Epithelial cell of prostate (primary cell): ENCODE measurements around the gene C12orf56.

ENCODE experiments used
- DNase-seq: peaks from one replicate; pipeline ENCODE4 v3.0.0-alpha.2; 2011; ENCODE audit warnings: low read depth, low spot score
- H3K27ac ChIP-seq: fragments of 450-650 bp; 2 replicates; pipeline ENCODE4 v1.5.1; 2017; ENCODE audit warnings: mild to moderate bottlenecking

The C12orf56 gene, protein sequence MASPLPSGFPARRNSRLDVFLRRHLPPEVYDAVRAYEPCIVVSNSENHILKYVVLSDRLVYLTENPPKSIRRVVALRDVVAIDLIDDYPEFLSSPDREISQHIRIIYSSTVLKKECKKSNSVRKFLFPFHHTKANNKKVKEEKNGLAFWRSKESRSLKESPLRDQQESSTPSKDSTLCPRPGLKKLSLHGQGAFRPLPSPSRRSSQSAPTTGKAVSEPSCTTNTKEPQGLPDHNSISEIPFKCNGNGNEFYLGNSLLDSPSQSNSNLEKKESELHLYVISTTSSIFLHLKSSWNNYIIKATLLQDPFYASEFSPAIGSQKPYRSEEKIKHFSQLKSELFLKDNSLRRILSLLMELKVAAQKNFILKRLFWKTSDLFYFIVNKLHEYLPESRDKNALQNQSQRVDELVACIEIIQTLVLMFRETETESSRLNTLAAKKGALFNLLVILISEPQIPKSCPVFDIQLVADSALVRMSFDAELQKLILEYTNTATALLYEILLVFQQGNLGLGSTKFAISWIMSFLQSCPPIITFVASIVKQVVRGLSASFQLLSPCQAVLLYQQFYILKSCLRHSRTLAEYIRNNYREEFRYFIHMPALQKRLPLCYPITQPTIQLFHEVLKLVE

DNA sequence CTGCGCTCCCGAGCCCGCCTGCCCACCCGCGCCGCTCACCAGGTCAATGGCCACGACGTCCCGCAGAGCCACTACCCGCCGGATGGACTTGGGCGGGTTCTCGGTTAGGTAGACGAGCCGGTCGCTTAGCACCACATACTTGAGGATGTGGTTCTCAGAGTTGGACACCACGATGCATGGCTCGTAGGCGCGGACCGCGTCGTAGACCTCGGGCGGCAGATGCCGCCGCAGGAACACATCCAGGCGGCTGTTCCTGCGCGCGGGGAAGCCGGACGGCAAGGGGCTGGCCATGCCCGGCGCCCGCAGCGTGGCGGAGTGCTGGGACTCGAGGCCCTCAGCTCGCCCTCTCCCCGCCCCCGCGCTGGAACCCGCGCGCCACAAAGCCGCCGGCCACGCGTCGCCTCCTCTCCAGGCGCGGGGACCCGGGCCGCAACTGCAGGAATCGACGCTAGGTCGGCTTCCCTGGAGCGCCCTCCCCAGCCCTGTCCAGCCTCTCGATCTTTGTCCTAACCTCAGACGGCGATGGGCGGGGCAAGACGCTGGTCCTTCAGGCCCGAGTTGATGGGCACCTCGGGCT lies at the start of gene C12orf56:
Gene C12orf56 (minus strand): TSS at position 484 of the 577 bp plus-strand sequence. CDS start 193 bp downstream, at position 291.
- H3K27ac ChIP-seq: no peak within 1 kb of the TSS
- DNase-seq: no peak

DNA sequence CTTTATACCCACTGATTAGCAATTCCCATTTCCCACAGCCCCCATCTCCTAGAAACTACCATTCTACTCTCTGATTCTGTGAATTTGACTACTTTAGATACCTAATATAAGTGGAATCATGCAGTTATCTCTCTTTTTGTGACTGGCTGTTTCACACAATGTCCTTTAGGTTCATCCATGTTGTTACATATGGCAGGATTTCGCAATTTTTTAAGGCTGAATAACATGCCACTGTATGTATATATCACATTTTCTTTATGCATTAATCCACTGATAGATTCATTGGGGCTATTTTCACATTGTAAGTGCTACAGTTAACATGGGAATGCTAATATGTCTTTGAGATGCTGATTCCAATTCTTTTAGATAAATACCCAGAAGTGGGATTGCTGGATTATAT lies 49.5 kb upstream of the C12orf56 start:
- no peak overlapping the region for H3K27ac ChIP-seq
- DNase-seq: no peak

DNA sequence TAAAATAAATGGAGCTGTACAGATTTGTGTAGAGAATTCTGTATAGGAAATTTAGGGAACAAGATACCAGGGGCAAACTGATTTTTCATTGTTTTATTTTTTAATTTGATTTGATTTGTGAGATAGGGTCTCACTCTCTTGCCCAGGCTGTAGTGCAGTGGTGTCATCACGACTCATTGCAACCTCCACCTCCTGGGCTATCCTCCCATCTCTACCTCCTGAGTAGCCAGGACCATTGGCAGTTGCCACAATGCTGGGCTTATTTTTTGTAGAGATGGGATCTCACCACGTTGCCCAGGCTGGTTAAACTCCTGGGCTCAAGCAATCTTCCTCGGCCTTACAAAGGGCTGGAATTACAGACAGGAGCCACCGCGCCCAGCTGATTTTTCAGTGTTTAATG lies 43.4 kb upstream of the C12orf56 start:
- H3K27ac ChIP-seq: no peak overlapping the region
- no peak for DNase-seq

DNA sequence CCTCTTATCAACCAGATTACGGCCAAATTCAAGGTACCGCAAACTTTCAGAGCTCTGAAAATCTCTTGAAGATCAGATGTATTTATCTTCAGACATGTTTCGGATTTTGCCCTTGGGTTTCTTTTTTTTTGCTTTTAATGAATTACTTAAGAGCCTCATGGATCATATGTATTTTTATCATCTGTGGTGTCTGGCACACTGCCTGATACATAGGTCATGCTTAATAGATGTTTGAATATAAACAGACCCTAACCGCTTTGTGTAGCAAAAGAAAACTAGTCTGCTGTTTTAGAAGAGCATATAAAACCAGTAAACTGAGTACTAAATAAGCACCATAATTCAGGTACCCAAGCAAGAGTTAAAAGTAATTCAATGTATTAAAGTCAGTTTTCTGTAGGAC lies 41.2 kb upstream of the C12orf56 start:
- no peak for DNase-seq
- H3K27ac ChIP-seq: no peak overlapping the region

DNA sequence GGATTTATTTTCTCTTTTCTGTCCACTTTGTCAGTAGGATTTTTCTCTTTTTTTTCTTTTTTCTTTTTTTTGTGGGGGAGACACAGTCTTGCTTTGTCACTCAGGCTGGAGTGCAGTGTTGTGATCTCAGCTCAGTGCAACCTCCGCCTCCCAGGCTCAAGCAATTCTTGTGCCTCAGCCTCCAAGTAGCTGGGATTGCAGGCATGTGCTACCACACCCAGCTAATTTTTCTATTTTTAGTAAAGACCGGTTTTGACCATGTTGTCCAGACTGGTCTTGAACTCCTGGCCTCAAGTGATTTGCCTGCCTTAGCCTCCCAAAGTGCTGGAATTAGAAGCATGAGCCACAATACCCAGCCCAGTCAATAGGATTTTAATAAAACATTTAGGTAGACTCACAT lies 40.3 kb upstream of the C12orf56 start:
- no peak overlapping the region for H3K27ac ChIP-seq
- no peak for DNase-seq

DNA sequence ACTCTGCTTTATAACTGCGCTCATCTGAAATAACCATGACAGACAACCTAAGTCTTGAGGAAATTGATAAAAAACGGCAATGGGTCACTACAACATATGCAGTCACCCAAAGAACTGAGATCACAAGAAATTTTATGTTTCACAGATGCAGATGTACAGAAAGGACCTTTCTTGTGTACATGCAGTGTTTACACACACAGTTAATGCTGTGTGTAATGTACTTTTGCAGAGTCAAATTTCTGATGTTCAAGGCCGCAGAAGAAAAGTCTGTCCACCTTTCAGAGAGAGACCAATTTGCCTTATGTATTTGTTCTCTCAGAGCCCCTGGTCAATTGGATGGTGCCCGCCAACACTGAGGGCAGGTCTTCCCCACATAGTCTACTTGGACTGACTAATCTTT lies 38.4 kb upstream of the C12orf56 start:
- DNase-seq: no peak
- no peak overlapping the region for H3K27ac ChIP-seq

DNA sequence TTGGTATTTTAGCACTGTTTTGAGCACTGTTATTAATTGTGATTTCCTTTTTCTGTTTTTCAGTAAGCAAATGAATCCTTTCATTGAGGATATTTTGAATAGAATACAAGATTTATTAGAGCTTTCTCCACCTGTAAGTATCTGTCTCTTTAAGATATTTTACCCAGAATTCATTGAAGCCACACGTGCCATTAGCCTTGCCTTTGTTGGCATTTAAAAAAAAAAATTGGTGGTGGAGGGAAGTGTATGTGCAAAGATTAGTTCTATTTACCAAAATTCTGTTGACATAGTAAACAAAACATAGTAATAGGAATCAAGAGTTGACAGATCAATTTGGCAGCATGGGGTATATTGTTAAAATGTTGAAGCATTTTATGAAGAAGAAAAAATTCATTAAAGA lies 37.4 kb upstream of the C12orf56 start:
- H3K27ac ChIP-seq: no peak overlapping the region
- no peak for DNase-seq

DNA sequence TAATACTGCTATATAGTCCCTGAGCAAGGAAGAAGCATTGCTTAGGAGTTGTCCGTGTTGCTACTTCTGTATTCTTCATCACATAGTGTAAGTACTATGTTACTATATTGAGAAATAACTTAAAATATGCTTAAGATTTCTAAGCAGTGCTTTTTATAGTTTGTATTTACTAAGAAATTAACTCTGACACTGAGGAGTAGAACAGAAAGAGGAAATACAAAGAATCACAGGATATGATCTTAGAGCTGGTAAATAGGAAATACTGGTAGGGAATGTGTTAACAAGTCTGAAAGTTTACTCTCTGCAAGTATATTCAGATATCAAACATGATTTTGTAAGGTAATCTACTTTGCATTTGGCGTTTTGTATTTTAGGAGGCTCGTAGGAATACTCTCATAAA lies 29.1 kb upstream of the C12orf56 start:
- no peak overlapping the region for H3K27ac ChIP-seq
- DNase-seq: no peak

DNA sequence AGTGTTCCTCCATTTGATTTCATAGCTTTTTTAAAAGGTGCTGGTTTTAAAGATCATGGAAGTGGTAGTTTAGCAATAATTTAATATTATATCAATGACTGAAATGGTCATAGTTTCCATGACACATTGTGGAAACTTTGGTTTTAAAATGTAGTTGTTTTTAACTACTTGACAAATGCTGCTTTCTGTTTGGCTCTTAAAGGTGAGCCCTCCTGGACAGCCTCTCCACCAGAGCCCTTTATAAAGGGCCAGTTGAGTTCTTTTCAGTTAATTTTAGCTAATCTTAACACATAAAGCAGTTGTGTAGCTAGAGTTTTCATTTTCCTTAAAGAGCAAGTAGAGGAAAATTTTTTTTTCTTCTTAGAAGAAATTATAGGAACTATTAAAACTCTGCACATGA lies 27.7 kb upstream of the C12orf56 start:
- no peak for DNase-seq
- H3K27ac ChIP-seq: no peak overlapping the region

DNA sequence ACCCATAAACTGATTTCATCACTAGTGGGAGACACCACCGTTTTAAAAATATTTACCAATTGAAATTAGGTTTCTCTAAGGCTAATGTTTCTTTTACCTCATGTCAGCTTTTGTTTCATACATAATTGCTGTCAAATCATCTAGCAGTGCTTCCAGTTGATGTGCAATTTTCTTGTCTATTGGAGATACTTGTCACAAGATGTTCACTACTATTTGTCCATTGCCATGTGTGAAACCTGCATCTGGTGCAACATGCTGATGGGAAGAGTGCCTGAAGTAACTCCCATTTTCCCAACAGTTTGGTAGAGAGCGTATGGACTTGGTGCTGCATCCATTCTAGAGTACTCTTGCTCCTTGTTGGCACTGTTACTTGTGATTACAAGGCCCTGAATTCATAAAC lies 23.3 kb upstream of the C12orf56 start:
- DNase-seq: no peak
- no peak overlapping the region for H3K27ac ChIP-seq

DNA sequence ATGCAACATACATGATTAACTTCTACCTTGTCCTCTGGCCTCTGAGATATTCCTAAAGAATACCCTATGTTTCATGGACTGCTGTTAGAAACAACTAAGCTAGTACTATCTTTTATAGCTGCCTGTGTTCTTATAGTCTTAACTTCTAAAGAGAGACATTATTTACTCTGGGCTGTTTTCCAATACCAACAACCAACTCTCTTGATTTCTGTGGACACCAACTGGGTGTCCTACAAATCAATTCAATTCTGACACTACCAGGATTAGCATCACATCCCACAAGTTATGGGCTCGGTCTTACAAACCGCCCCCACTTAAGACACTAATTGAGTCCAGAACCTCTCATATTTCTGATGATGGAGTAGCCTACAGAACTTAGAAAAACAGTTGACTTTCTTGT lies 21.9 kb upstream of the C12orf56 start:
- DNase-seq: no peak
- no peak overlapping the region for H3K27ac ChIP-seq

DNA sequence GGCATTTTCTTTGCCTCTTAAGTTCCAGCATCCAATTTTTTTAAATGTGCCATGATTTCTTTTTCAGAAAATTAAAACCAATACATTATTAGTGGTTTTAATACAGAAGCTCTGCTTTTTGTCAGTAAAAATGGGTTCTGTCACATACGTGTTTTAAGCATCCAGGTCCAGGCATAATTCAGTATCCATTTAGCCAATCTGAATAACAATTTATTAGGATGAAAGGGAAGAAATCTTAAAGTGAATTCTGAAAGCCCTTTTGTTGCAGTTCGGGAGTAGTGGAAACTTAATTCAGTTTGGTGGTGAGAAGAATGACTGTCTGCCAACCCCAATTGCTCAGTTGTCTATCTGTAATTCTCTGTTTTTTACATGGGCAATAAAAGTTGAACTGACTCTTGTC lies 20.9 kb upstream of the C12orf56 start:
- no peak overlapping the region for H3K27ac ChIP-seq
- no peak for DNase-seq

DNA sequence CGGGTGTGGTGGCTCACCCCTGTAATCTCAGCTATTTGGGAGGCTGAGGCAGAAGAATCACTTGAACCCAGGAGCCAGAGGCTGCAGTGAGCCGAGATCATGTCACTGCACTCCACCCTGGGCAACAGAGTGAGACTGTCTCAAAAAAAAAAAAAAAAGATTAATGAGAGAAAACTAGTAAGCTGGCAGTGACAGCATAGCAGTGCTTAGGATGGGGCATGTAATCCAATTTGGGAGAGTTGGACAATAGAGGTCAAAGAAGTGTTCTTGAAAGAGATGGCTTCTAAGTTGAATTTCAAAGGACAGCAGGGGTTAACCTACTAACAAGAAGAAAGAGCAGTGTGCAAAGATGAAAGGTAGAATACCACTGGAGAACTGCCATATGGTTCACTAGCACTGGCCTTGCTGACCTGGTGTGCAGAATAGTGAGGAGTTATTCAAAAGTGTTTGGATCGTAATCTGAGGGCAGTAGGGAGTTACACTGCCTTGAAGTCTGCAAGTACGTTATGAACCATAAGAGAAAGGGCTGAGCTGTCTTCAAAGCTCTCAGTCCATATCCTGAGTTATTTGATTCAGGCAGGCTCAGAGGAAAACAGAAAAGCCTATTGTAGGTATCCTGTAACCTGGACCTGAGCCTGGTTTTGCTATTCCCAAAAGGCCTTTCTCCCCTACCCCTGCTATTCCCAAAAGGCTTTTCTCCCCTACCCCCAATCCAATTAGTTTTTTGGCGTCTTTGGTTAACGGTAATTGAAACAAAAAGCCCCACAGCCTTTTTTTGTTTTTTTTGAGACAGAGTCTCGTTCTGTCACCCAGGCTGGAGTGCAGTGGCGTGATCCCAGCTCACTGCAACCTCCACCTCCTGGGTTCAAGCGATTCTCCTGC lies 17.0 kb upstream of the C12orf56 start:
- no peak overlapping the region for H3K27ac ChIP-seq
- DNase-seq: no peak

DNA sequence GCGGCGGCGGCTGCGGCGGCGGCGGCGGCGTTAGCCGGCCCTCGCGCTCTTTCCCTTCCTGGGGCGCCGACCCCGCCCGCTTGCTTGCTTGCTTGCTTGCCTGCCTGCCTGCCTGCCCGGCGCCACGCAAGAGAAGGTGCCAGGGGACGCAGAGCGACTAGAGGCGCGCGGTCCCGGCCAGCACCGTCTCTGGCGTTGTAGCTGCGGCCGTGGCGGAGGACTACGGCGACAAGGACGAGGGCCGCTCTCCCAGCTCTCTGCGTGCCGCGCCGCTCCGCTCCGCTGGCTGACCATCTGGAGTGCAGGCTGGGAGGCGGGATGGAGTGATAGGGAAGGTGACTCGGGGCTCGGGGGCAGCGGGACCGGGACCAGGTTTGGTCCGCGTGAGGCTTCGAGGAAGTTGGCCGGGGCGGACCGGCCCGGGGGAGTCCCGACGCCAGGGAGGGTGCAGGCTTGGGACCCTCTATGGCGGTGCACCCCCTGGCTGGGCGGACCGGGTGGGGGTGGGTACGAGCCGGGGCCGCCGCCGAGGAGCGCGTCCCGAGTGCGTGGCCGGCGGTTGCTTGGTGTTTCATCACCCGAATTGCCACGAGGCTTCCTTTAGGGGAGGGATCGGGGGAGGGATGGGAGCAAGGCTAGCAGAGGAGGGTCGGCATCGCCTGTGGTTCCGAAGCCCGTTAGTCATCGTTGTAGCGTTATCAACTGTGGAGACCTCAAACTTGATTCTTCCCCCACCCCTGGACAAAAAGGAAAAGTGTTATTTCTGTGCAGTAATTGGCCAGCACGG lies 14.1 kb upstream of the C12orf56 start:
- H3K27ac ChIP-seq: peak overlapping the region; percentile 100
- no peak for DNase-seq

DNA sequence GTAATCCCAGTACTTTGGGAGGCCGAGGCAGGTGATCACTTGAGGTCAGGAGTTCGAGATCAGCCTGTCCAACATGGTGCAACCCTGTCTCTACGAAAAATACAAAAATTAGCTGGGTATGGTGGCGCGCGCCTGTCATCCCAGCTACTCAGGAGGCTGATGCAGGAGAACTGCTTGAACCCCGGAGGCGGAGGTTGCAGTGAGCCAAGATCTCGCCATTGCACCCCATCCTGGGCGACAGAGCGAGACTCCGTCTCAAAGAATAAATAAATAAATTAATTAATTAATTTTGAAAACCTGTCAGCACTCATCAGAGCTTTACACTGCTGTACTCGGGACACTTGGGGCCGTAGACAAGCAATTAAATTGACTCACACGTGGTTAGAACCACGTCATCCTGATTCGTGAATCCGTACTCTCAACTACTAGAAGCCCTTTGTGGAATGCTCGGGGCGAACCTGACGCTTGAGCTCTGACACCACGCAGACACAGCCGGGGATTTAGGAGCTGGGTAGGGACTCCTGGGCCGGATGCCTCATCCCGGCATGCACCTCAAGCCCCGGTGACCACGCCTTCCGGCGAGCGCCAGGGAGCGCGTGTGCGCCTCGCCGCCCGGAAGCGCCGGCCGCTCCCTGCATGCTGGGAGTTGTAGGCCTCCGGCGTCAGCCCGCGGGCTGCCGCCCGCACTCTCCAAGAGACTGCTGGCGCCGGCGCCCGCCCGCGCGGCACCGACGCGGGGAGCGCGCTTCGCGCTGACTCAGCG lies 13.3 kb upstream of the C12orf56 start, which contains the start of gene XPOT:
Gene XPOT (plus strand): TSS at position 686 of the 763 bp plus-strand sequence. CDS start 5,644 bp downstream, outside the sequence.
- DNase-seq: peak; percentile 91
- peak within 1 kb of the TSS; percentile 100 for H3K27ac ChIP-seq

DNA sequence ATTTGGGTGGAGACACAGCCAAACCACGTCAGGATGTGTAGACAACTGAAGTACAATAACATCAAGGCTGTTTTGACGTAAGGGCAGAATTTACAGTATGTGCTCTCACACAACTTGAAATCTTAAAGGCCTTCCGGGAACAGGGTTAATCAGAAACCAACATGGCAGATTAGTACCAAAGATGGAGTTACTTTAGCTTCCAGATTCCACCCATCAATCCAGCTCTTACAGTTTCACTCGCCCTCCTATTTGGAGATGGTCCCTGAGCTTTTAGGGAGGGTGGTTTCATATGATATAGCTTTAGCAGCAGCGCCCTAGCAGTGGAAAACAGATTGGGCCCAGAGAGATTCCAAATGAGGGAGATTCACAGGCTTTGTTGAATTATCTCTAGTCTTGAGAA lies 11.6 kb upstream of the C12orf56 start:
- H3K27ac ChIP-seq: no peak overlapping the region
- DNase-seq: no peak

DNA sequence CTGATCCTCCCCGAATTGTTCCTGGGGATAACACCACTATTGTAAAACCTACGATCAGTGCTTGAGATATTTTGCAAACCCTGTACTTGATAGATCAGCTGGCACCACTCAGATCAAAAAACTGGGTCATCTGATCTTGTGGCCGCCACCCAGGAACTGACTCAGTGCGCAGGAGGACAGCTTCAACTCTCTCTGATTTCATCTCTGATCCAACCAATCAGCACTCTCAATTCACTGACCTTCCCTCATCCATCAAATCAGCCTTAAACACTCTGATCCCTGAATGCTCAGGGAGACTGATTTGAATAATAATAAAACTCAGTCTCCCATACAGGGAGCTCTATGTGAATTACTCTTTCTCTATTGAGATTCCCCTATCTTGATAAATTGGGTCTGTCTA lies 9.5 kb upstream of the C12orf56 start:
- no peak for DNase-seq
- H3K27ac ChIP-seq: peak overlapping the region; percentile 18

DNA sequence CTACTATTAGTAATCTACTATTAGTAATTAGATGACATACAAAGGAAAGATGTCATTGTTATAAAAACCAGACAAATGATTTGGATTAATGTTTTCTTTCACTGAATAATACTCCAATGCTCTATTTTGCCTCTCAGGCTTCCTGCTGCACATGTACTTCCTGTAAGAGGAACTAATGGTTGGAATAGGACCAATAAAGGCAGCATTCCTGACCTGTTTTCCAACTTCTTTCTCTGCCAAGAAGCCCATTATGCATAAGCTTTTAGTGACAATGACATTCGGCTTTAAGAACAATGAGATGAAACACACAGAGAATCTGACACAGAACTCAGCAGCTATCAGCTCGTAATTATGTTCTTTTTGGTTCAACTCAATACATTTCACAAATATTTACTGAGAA lies 5.2 kb upstream of the C12orf56 start:
- DNase-seq: no peak
- no peak overlapping the region for H3K27ac ChIP-seq

DNA sequence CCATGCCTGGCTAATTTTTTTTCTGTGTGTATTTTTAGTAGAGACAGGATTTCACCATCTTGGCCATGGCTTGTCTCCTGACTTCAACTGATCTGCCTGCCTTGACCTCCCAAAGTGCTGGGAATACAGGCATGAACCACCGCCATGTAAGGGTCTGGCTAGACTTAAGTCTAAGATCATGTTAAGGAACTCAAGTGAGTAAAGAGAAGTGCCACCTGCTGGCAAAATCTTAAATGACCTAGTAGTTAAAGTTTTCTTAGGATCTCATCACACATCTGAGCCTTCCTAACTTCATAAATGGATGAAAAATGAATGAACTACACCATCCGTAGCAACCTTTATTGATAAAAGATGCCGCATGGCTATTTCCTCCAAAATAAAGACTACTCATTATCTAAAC lies 1.7 kb upstream of the C12orf56 start:
- no peak overlapping the region for H3K27ac ChIP-seq
- no peak for DNase-seq
